ENCODE data around the gene DUSP5. TPM values are rescaled to one million over a fixed set of nuclear protein-coding genes. Genes with fewer than 3 reads are reported as not detected.

The DUSP5 gene
- total and polyA plus RNA-seq, 2 of the 4 experiments (the other 2 are of a cell fraction): 42.1 to 48.1 TPM

GRCh38 chr10:110500515-110500905 lies 2.8 kb downstream of the DUSP5 start:
- peak overlapping the region; percentile 100 for H3K4me2 ChIP-seq (ENCODE audit: low read depth, low read length)
- H3K79me1 ChIP-seq (ENCODE audit: low read depth in 1 of 2, low read length in 2 of 2): peaks cover 22 to 77% of the 10 kb centered on the region in 2 experiments
- peak; percentile 35; the same call in 1 of the 2 replicates for TF ChIP-seq BHLHE40 (IDR thresholded peaks at IDR 0.05; ENCODE audit: low read depth, low read length)
- peak; percentile 29; the same call in 1 of the 2 replicates for TF ChIP-seq FOS (IDR thresholded peaks at IDR 0.05; ENCODE audit: low read depth, low read length)
- peak; percentile 14; the same call in 1 of the 2 replicates for TF ChIP-seq MAFK (IDR thresholded peaks at IDR 0.05; ENCODE audit: low read depth, low read length)
- no peak for TF ChIP-seq RFX5 (IDR thresholded peaks at IDR 0.05; ENCODE audit: low read depth, low read length)
- dilution Hi-C loops (cut with HindIII; ENCODE audit: low sequenced_read_pairs, unreplicated experiment) (no loop called here), intact Hi-C loops (cut with micrococcal nuclease) (no loop called here), in situ Hi-C loops (cut with MboI; ENCODE audit: low sequenced_read_pairs) (loop anchor here (5.0 kb wide), 1 partner anchor 148 kb away; no protein-coding TSS in a partner anchor)
- no peak overlapping the region for H2AFZ ChIP-seq (replicated peaks; ENCODE audit: low read length, poor library complexity)
- DNase-seq (peak; percentile 81), ATAC-seq (ENCODE audit: low read depth) (no peak)
- peak overlapping the region; percentile 67 for H2BK120ac ChIP-seq (ENCODE audit: low read depth, low read length)
- H3K9me3 ChIP-seq (ENCODE audit: control insufficient read depth, insufficient read depth, low read length): no peaks in the 10 kb centered on the region
- H2AK9ac ChIP-seq (replicated peaks; ENCODE audit: low read depth, low read length, poor library complexity): peak overlapping the region; percentile 84
- peak overlapping the region; percentile 83 for H2AK5ac ChIP-seq (ENCODE audit: low read depth, low read length)
- H2BK20ac ChIP-seq (ENCODE audit: low read depth, low read length): peak overlapping the region; percentile 84; the same call in 1 of the 2 replicates
- peak overlapping the region; percentile 67 for H3K18ac ChIP-seq (ENCODE audit: low read depth, low read length)
- peak overlapping the region; percentile 20 to 74; a peak in 2 of 4 replicates for H4K8ac ChIP-seq (ENCODE audit: low read depth in 2 of 2, low read length in 2 of 2)
- peak overlapping the region; percentile 48; the same call in 1 of the 2 replicates for H3K56ac ChIP-seq (ENCODE audit: extremely low read depth, insufficient read depth, low read length)
- peaks cover 29% of the 10 kb centered on the region for H3K9me1 ChIP-seq (ENCODE audit: insufficient read depth, low read length)
- WGBS, 2 experiments (ENCODE audit: extremely low coverage in 2 of 2, insufficient read length in 1 of 2): no CpG with 5 or more reads among the region's 3 CpGs
- ChIA-PET CTCF (interaction anchor here (1.0 to 2.1 kb wide), 2 partner anchors 146 to 147 kb away, joined by 3 to 7 read pairs; no protein-coding TSS in a partner anchor), POLR2A (ENCODE audit: unreplicated experiment) (interaction anchor here (0.5 to 1.0 kb wide), 3 partner anchors 49 to 147 kb away, joined by 3 to 5 read pairs (median 3); no protein-coding TSS in a partner anchor)
- H3K23ac ChIP-seq (ENCODE audit: low read depth, low read length): peak overlapping the region; percentile 85
- H4K5ac ChIP-seq (ENCODE audit: low read depth, low read length): peak overlapping the region; percentile 35; the same call in 1 of the 2 replicates
- H2BK5ac ChIP-seq (ENCODE audit: low read depth, low read length, poor library complexity, severe bottlenecking): peak overlapping the region; percentile 85
- H3K4ac ChIP-seq (ENCODE audit: low read depth, low read length): peak overlapping the region; percentile 76
- peaks cover 31% of the 10 kb centered on the region for H3K4me1 ChIP-seq (ENCODE audit: control insufficient read depth, insufficient read depth, low read length)
- peaks cover 78% of the 10 kb centered on the region for H4K20me1 ChIP-seq (ENCODE audit: insufficient read depth, low read length)
- peak overlapping the region; percentile 82 for H4K91ac ChIP-seq (ENCODE audit: insufficient read depth, low read depth, low read length)
- peak overlapping the region; percentile 73 for H3K27ac ChIP-seq (ENCODE audit: insufficient read depth, low read length)
- H3K14ac ChIP-seq (replicated peaks; ENCODE audit: low read depth, low read length): peak overlapping the region; percentile 29
- H3K36me3 ChIP-seq (ENCODE audit: control insufficient read depth, insufficient read depth, low read length): peaks cover 11% of the 10 kb centered on the region
- H3K9ac ChIP-seq (ENCODE audit: low read depth, low read length): no peak overlapping the region
- BruUV-seq (replicated peaks): no TSS peak
- peak overlapping the region; percentile 90; the same call in 1 of the 2 replicates for H3K4me3 ChIP-seq (ENCODE audit: insufficient read depth, low read depth, low read length)
- no peaks in the 10 kb centered on the region for H3K27me3 ChIP-seq (ENCODE audit: control insufficient read depth, insufficient read depth, low read length)
- peak overlapping the region; percentile 64; the same call in 2 of the 3 replicates for H2BK15ac ChIP-seq (ENCODE audit: low read depth, low read length)
